Fibroblast of lung (primary cell): ENCODE data around the gene PET100. TPM values are rescaled to one million over a fixed set of nuclear protein-coding genes. Genes with fewer than 3 reads are reported as not detected.

ENCODE experiments used
- DNase-seq, 2 donors: peaks; one replicate each; pipeline versions ENCODE4 v3.0.0 to v3.0.0-alpha.2; 2010; ENCODE audit warnings: low read depth in 2 of 2
- H2AFZ ChIP-seq: 2 replicates; pipeline ENCODE4 v1.5.1; 2012; ENCODE audit warnings: low read length, control low read depth, inconsistent platforms
- H3K27ac ChIP-seq: 2 replicates; pipeline ENCODE4 v1.5.1; 2011; ENCODE audit warnings: low read length, control low read depth; ENCODE audit not compliant: insufficient read depth
- H3K27me3 ChIP-seq: 2 replicates; pipeline ENCODE4 v1.5.1; 2011; ENCODE audit warnings: mild to moderate bottlenecking, low read length; ENCODE audit not compliant: control insufficient read depth, insufficient read depth
- H3K36me3 ChIP-seq: 2 replicates; pipeline ENCODE4 v1.5.1; 2011; ENCODE audit warnings: low read length; ENCODE audit not compliant: control insufficient read depth, insufficient read depth
- H3K4me1 ChIP-seq: 2 replicates; pipeline ENCODE4 v1.5.1; 2011; ENCODE audit warnings: low read length; ENCODE audit not compliant: control insufficient read depth, insufficient read depth; ENCODE audit errors: extremely low read depth
- H3K4me2 ChIP-seq: 2 replicates; pipeline ENCODE4 v1.5.1; 2011; ENCODE audit warnings: low read length, control low read depth; ENCODE audit not compliant: insufficient read depth; ENCODE audit errors: extremely low read depth
- H3K4me3 ChIP-seq, 4 experiments: fragments of 200-600 bp in 1 of 4; sonication (generic) in 1 of 4; replicated peaks in 1 of 4; 2 replicates each; pipeline ENCODE4 v1.5.1; 2011 to 2016; ENCODE audit warnings: low read length in 4 of 4, low read depth in 3 of 4, mild to moderate bottlenecking in 3 of 4, control low read depth in 2 of 4, inconsistent platforms in 1 of 4, mixed read lengths in 1 of 4; ENCODE audit not compliant: insufficient read depth in 1 of 4; ENCODE audit errors: control extremely low read depth in 1 of 4
- H3K79me2 ChIP-seq: 2 replicates; pipeline ENCODE4 v1.5.1; 2012; ENCODE audit warnings: mild to moderate bottlenecking, low read length, inconsistent platforms; ENCODE audit not compliant: control insufficient read depth, insufficient read depth
- H3K9ac ChIP-seq: 2 replicates; pipeline ENCODE4 v1.5.1; 2011; ENCODE audit warnings: mild to moderate bottlenecking, low read length, control low read depth; ENCODE audit not compliant: insufficient read depth
- H3K9me3 ChIP-seq: 2 replicates; pipeline ENCODE4 v1.5.1; 2012; ENCODE audit warnings: low read depth, low read length; ENCODE audit not compliant: control insufficient read depth, insufficient read depth
- H4K20me1 ChIP-seq: 2 replicates; pipeline ENCODE4 v1.5.1; 2011; ENCODE audit warnings: low read length; ENCODE audit not compliant: control insufficient read depth, insufficient read depth; ENCODE audit errors: extremely low read depth
- EZH2 ChIP-seq: IDR thresholded peaks from 2 replicates; pipeline ENCODE4 v1.5.1; 2012; ENCODE audit warnings: low read length, control low read depth, mild to moderate bottlenecking; ENCODE audit errors: missing control alignments
- polyA plus RNA-seq, 2 donors: library from polyadenylated mRNA; depleted of rRNA in 1 of 2; stranded (reverse) in 1 of 2; unstranded in 1 of 2; fragments of >200 nt; gene quantifications; 2 replicates each; pipeline ENCODE4 v1.2.1, GENCODE V29; 2011 to 2012; ENCODE audit warnings: missing spikeins in 1 of 2
- total RNA-seq: library from RNA; depleted of rRNA; stranded (reverse); fragments of >200 nt; gene quantifications from 2 replicates; pipeline ENCODE4 v1.2.1, GENCODE V29; 2014
- TF ChIP-seq, protein P1 (sequence below), 2 donors: IDR thresholded peaks in 1 of 2; conservative IDR thresholded peaks in 1 of 2; 1 replicate in 1 of 2; 2 replicates in 1 of 2; pipeline ENCODE4 v1.5.1; 2011 to 2012; ENCODE audit warnings: low read length in 2 of 2, control low read depth in 1 of 2, inconsistent platforms in 1 of 2, low read depth in 1 of 2, mild to moderate bottlenecking in 1 of 2

The PET100 gene
- total and polyA plus RNA-seq, 2 donors (not counting 1 experiment from before 2014, with no cell fraction given), result 15.7 to 38.8 TPM

DNA sequence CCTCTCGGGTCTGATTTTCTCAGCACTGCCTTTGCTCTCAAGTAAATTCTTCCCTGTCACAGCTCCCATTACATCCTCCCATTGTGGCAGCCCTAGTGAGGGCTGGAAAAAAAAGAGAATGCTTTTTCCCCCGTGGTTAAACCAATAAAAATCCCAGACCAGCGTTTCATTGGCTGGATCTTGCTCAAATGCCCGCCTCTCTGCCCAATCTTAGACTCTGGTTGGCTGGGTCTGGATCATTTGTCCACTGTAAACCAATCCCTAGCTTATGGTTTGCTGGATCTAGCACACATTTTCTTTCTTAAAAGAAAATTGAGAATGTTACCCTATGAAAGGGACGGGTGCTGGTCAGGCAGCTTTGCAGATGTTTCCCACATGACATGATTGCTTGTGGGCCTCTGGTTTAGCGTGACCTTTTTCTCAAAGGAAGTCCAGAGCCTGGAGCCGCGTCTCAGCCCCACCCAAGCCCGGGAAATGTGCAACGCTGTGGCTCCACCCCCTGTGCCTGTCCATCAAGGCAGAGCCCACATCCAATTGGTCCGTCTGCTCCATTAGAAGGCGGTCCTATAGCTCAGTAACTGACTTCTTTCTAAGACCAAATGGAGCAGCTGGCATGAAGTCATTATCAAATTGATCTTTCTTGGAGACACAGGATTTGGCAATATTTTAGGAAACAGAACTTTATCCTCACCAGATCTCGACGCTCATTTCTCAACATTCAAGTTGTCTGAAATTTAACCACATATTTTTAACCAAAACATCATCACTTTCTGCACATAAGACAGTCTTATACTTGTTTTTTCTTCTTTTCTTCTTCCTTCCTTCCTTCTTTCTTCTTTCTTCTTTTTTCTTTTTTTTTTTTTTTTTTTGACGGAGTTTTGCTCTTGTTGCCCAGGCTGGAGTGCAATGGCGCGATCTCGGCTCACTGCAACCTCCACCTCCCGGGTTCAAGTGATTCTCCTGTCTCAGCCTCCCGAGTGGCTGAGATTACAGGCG is 44.7 kb downstream of the PET100 start:
- Histone ChIP-seq H3K4me3 (no peak overlapping the region), H3K4me2 (no peak overlapping the region), H3K27me3 (peaks cover 2% of the 10 kb centered on the region), H3K79me2 (no peaks in the 10 kb centered on the region), H3K9me3 (no peaks in the 10 kb centered on the region), H3K4me1 (no peaks in the 10 kb centered on the region), H3K27ac (no peak overlapping the region), H4K20me1 (no peaks in the 10 kb centered on the region), H2AFZ (no peak overlapping the region), H3K9ac (no peak overlapping the region), H3K36me3 (no peaks in the 10 kb centered on the region)
- DNase-seq, result peak; percentile 38 to 78
- TF ChIP-seq, protein P1, sequence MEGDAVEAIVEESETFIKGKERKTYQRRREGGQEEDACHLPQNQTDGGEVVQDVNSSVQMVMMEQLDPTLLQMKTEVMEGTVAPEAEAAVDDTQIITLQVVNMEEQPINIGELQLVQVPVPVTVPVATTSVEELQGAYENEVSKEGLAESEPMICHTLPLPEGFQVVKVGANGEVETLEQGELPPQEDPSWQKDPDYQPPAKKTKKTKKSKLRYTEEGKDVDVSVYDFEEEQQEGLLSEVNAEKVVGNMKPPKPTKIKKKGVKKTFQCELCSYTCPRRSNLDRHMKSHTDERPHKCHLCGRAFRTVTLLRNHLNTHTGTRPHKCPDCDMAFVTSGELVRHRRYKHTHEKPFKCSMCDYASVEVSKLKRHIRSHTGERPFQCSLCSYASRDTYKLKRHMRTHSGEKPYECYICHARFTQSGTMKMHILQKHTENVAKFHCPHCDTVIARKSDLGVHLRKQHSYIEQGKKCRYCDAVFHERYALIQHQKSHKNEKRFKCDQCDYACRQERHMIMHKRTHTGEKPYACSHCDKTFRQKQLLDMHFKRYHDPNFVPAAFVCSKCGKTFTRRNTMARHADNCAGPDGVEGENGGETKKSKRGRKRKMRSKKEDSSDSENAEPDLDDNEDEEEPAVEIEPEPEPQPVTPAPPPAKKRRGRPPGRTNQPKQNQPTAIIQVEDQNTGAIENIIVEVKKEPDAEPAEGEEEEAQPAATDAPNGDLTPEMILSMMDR (conservative IDR thresholded peaks at IDR 0.05 in 1 of 2, IDR thresholded peaks at IDR 0.05 in 1 of 2; ENCODE audit: low read depth in 1 of 2, low read length in 2 of 2), result no peak
- TF ChIP-seq EZH2, result no peak

DNA sequence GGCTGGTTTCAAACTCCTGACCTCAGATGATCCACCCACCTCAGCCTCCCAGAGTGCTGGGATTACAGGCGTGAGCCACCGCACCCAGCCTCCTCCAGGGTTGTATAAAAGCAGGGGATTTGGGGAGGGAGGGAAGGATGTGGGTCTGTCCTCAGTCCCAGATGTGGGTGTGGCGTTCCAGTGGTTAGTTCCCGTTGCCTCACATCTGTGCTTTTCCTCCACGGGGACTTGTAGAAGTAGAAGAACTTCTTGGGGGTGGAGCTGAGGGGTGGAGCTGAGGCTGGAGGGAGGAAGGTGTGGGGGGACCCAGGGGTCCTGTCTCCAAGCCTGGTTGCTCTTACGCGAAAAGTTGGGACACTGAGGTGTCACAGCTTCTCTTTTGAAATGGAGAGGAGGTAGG is 46.8 kb downstream of the PET100 start:
- Histone ChIP-seq H3K4me2 (no peak overlapping the region), H3K27me3 (peaks cover 2% of the 10 kb centered on the region), H3K9ac (no peak overlapping the region), H3K4me3 (no peak overlapping the region), H3K27ac (no peak overlapping the region), H3K79me2 (peaks cover 5% of the 10 kb centered on the region), H2AFZ (no peak overlapping the region), H3K36me3 (no peaks in the 10 kb centered on the region), H3K4me1 (no peaks in the 10 kb centered on the region), H3K9me3 (no peaks in the 10 kb centered on the region), H4K20me1 (no peaks in the 10 kb centered on the region)
- DNase-seq, result no peak
- no peak for TF ChIP-seq EZH2

DNA sequence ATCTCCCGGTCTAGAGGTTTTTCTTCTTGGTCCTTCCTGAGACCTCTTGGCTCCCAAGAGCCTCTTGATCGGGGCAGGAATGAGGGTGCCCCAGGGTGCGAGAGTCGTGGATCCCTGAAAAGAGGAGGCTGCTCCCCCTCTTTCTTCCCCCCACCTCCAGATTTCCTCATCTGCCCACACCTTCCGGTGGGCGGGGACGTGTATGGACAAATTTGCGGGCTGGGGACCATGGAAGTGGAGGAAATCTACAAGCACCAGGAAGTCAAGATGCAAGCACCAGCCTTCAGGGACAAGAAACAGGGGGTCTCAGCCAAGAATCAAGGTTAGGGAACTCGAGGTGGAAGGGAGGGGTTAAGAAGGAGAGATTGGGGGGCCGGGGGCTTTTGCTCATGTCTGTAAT is 47.3 kb downstream of the PET100 start, which contains the start of gene MCEMP1:
Gene MCEMP1 (plus strand): TSS at position 237 of the 400 bp plus-strand sequence. CDS start 31 bp downstream, at position 268.
- no peaks in the 10 kb centered on the region for H4K20me1 ChIP-seq
- TF ChIP-seq, protein P1 (conservative IDR thresholded peaks at IDR 0.05 in 1 of 2, IDR thresholded peaks at IDR 0.05 in 1 of 2; ENCODE audit: low read depth in 1 of 2, low read length in 2 of 2), result no peak
- TF ChIP-seq EZH2, result no peak
- no peaks in the 10 kb centered on the region for H3K36me3 ChIP-seq
- H3K27me3 ChIP-seq, result peaks cover 2% of the 10 kb centered on the region
- no peak within 1 kb of the TSS for H2AFZ ChIP-seq
- no peaks in the 10 kb centered on the region for H3K9me3 ChIP-seq
- H3K79me2 ChIP-seq, result peaks cover 7% of the 10 kb centered on the region
- H3K4me3 ChIP-seq, result no peak within 1 kb of the TSS
- no peak within 1 kb of the TSS for H3K4me2 ChIP-seq
- no peak within 1 kb of the TSS for H3K9ac ChIP-seq
- H3K27ac ChIP-seq, result no peak within 1 kb of the TSS
- DNase-seq, result no peak
- H3K4me1 ChIP-seq, result no peaks in the 10 kb centered on the region
